GM23248 (cell line): ENCODE data around the gene CIT. TPM values are rescaled to one million over a fixed set of nuclear protein-coding genes. Genes with fewer than 3 reads are reported as not detected.
A peak's percentile ranks its signal among the peaks of the same experiment; 100 is the strongest.

Experiments
- DNase-seq: peaks from one replicate; pipeline ENCODE4 v3.0.0-alpha.2; 2015
- H2AFZ ChIP-seq: fragments of 200-600 bp; sonication (generic); 2 replicates; pipeline ENCODE4 v1.6.1; 2016; ENCODE audit warnings: antibody characterized with exemption
- H3F3A ChIP-seq: fragments of 200-600 bp; sonication (generic); 2 replicates; pipeline ENCODE4 v1.6.1; 2016; ENCODE audit warnings: mild to moderate bottlenecking, antibody characterized with exemption, mixed run types; ENCODE audit not compliant: insufficient read depth
- H3K27ac ChIP-seq: fragments of 200-600 bp; sonication (generic); 2 replicates; pipeline ENCODE4 v1.5.1; 2016; ENCODE audit warnings: mild to moderate bottlenecking
- H3K27me3 ChIP-seq: fragments of 200-600 bp; sonication (generic); replicated peaks from 2 replicates; pipeline ENCODE4 v1.6.1; 2016; ENCODE audit warnings: mild to moderate bottlenecking; ENCODE audit not compliant: insufficient read depth
- H3K36me3 ChIP-seq: fragments of 200-600 bp; sonication (generic); 2 replicates; pipeline ENCODE4 v1.6.1; 2016; ENCODE audit warnings: low read depth, mild to moderate bottlenecking
- H3K4me1 ChIP-seq: fragments of 200-600 bp; sonication (generic); 2 replicates; pipeline ENCODE4 v1.6.1; 2016; ENCODE audit warnings: mild to moderate bottlenecking; ENCODE audit not compliant: insufficient read depth
- H3K4me2 ChIP-seq: fragments of 200-600 bp; sonication (generic); one replicate; pipeline ENCODE4 v1.6.1; 2016; ENCODE audit warnings: mild to moderate bottlenecking; ENCODE audit not compliant: unreplicated experiment
- H3K4me3 ChIP-seq: fragments of 200-600 bp; sonication (generic); 2 replicates; pipeline ENCODE4 v1.5.1; 2016; ENCODE audit warnings: mild to moderate bottlenecking
- H3K79me2 ChIP-seq: fragments of 200-600 bp; sonication (generic); 2 replicates; pipeline ENCODE4 v1.6.1; 2016; ENCODE audit warnings: mild to moderate bottlenecking; ENCODE audit not compliant: insufficient read depth
- H3K9ac ChIP-seq: fragments of 200-600 bp; sonication (generic); 2 replicates; pipeline ENCODE4 v1.6.1; 2016; ENCODE audit warnings: mild to moderate bottlenecking
- H3K9me2 ChIP-seq: fragments of 200-600 bp; sonication (generic); 2 replicates; pipeline ENCODE4 v1.6.1; 2016; ENCODE audit warnings: mixed run types, mild to moderate bottlenecking, moderate library complexity; ENCODE audit not compliant: insufficient read depth
- H3K9me3 ChIP-seq: fragments of 200-600 bp; sonication (generic); one replicate; pipeline ENCODE4 v1.6.1; 2017; ENCODE audit warnings: low read depth
- H4K20me1 ChIP-seq: fragments of 200-600 bp; sonication (generic); 2 replicates; pipeline ENCODE4 v1.6.0; 2016; ENCODE audit not compliant: insufficient read depth
- EZH2 ChIP-seq: fragments of 200-600 bp; sonication (generic); IDR thresholded peaks from 2 replicates; pipeline ENCODE4 v1.6.1; 2018; ENCODE audit warnings: antibody characterized with exemption, mild to moderate bottlenecking; ENCODE audit not compliant: insufficient read depth, poor library complexity, severe bottlenecking
- EZH2phosphoT487 ChIP-seq: fragments of 200-600 bp; sonication (generic); IDR thresholded peaks from 2 replicates; pipeline ENCODE4 v1.6.1; 2018; ENCODE audit warnings: antibody characterized with exemption, moderate library complexity, mild to moderate bottlenecking, low read depth; ENCODE audit not compliant: insufficient read depth
- WGBS, 2 experiments: methylation state at CpG; one replicate each; pipeline ENCODE4 v1.1.6; 2015 to 2017; ENCODE audit warnings: low lambda C conversion rate in 2 of 2, low coverage in 1 of 2; ENCODE audit errors: missing lambda C conversion rate in 2 of 2; 5-methylcytosine and 5-hydroxymethylcytosine counted together
- in situ Hi-C: fragments of 300-500 bp; cut with MboI; formaldehyde crosslinking; loops from 2 replicates; pipeline ENCODE4 v1.15.0; 2020
- microRNA counts: library from miRNA; unstranded; fragments of <30 nt; microRNA quantifications from one replicate; lab custom pipeline; 2016
- microRNA-seq: library from miRNA; unstranded; fragments of <30 nt; microRNA quantifications from one replicate; pipeline ENCODE4, GENCODE V29; 2016; ENCODE audit warnings: borderline number of aligned reads
- polyA plus RNA-seq: library from polyadenylated mRNA; unstranded; fragments of >200 nt; fragmentation: Nextera tagmentation; extraction: Ambion mirVana; gene quantifications from 2 replicates; pipeline ENCODE4 v1.2.1, GENCODE V29; 2016
- total RNA-seq: library from RNA; depleted of rRNA; stranded (reverse); fragments of >200 nt; shearing (Covaris generic); gene quantifications from 2 replicates; pipeline ENCODE4 v1.2.3, GENCODE V29; 2014; rRNA removed

Gene CIT
- total and polyA plus RNA-seq, 2 experiments from 2014 or later, result 4.3 to 6.8 TPM

- Histone ChIP-seq H3K4me2 (no peak overlapping the region), H3K27ac (no peak overlapping the region), H3F3A (no peaks in the 10 kb centered on the region), H3K36me3 (no peaks in the 10 kb centered on the region), H3K4me1 (no peaks in the 10 kb centered on the region), H3K9me3 (no peaks in the 10 kb centered on the region), H3K4me3 (no peak overlapping the region), H3K9me2 (no peaks in the 10 kb centered on the region), H4K20me1 (no peaks in the 10 kb centered on the region), H3K9ac (no peak overlapping the region), H2AFZ (no peak overlapping the region), H3K27me3 (no peaks in the 10 kb centered on the region), H3K79me2 (no peaks in the 10 kb centered on the region)
- in situ Hi-C loops, result no loop called here
- TF ChIP-seq EZH2 (no peak), EZH2phosphoT487 (no peak)
- 50 to 51% methylated on average over 7 of the region's 7 CpGs for WGBS, 2 experiments
- no peak for DNase-seq
These were observed 231.5 kb downstream of the CIT start for GRCh38 chr12:119645535-119646059.

GRCh38 chr12:119644930-119645329 lies 232.2 kb downstream of the CIT start:
- no peak overlapping the region for H3K4me3 ChIP-seq

GRCh38 chr12:119642986-119643385 lies 234.1 kb downstream of the CIT start:
- in situ Hi-C loops, result no loop called here
- no peaks in the 10 kb centered on the region for H3K4me1 ChIP-seq
- no peaks in the 10 kb centered on the region for H3K36me3 ChIP-seq
- H4K20me1 ChIP-seq, result no peaks in the 10 kb centered on the region
- WGBS, 2 experiments, result 50 to 52% methylated on average over 4 of the region's 4 CpGs
- no peak overlapping the region for H3K4me3 ChIP-seq
- no peak overlapping the region for H2AFZ ChIP-seq
- no peaks in the 10 kb centered on the region for H3K9me2 ChIP-seq
- TF ChIP-seq EZH2 (no peak), EZH2phosphoT487 (no peak)
- no peaks in the 10 kb centered on the region for H3K79me2 ChIP-seq
- no peak for DNase-seq
- H3F3A ChIP-seq, result no peaks in the 10 kb centered on the region
- no peak overlapping the region for H3K9ac ChIP-seq
- no peak overlapping the region for H3K27ac ChIP-seq
- no peaks in the 10 kb centered on the region for H3K9me3 ChIP-seq
- H3K27me3 ChIP-seq, result no peaks in the 10 kb centered on the region
- H3K4me2 ChIP-seq, result no peak overlapping the region

More at GRCh38 chr12:119644930-119645329, 232.2 kb downstream of the CIT start:
- Histone ChIP-seq H3F3A (no peaks in the 10 kb centered on the region), H3K27ac (no peak overlapping the region), H3K4me2 (no peak overlapping the region), H3K27me3 (no peaks in the 10 kb centered on the region), H3K4me1 (no peaks in the 10 kb centered on the region), H3K79me2 (no peaks in the 10 kb centered on the region), H3K9ac (no peak overlapping the region), H3K9me2 (no peaks in the 10 kb centered on the region), H4K20me1 (no peaks in the 10 kb centered on the region), H3K9me3 (no peaks in the 10 kb centered on the region), H2AFZ (no peak overlapping the region), H3K36me3 (no peaks in the 10 kb centered on the region)
- WGBS, 2 experiments, result 31 to 47% methylated on average over 3 of the region's 3 CpGs
- no peak for DNase-seq
- in situ Hi-C loops, result no loop called here
- TF ChIP-seq EZH2phosphoT487 (no peak), EZH2 (no peak)

MicroRNAs within 50 kb of the gene (microRNA counts, 767-probe panel; counts per million panel counts)
- microRNA hsa-miR-1178 (lab: Ali Mortazavi, UCI), result 447 counts per million, percentile 86 among the panel's probes with 10 or more counts

Small RNAs within 50 kb of the gene (microRNA-seq; reads per million reads assigned to microRNA genes)
- not detected for gene MIR1178

Other genes starting within 250 kb of the CIT start
- gene PRKAB1, start 209.2 kb downstream of the CIT start, total RNA-seq, result 16.6 and 19.2 TPM in 2 replicates
- 24.7 and 25.0 TPM in 2 replicates for gene PRKAB1, start 209.2 kb downstream of the CIT start, polyA plus RNA-seq
- not detected in 2 replicates for gene BICDL1, start 111.9 kb upstream of the CIT start, total RNA-seq
- not detected in 2 replicates for gene BICDL1, start 111.9 kb upstream of the CIT start, polyA plus RNA-seq
- 32.0 and 37.1 TPM in 2 replicates for gene RAB35, start 239.4 kb upstream of the CIT start, total RNA-seq
- 28.2 and 28.7 TPM in 2 replicates for gene RAB35, start 239.4 kb upstream of the CIT start, polyA plus RNA-seq